ENCODE data around the gene SLC5A9.
A peak's percentile ranks its signal among the peaks of the same experiment; 100 is the strongest.

The SLC5A9 gene

DNA sequence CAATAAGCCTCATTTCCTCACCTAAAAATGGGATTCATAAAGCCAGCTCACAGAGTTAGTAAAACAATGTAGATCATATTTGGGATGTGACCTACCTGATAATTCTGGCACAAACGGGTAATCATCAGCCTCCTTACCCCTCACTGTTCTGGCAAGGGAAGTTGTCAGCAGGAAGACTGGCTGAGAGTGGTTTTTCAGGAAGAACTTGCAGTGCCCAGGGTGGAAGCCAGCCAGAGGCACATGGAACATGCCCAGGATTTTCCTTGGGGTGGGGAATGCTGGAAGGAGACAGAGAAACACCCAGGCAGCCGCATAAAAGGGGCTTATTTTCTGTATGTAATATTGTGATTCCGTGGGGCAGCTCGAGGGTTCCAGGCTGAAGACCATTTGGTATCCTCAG is 7.7 kb upstream of the SLC5A9 start:
- peak overlapping the region; percentile 62 for H3K27ac ChIP-seq
- no peak for TF ChIP-seq ZFX (IDR thresholded peaks at IDR 0.05)
- TF ChIP-seq, protein P1, sequence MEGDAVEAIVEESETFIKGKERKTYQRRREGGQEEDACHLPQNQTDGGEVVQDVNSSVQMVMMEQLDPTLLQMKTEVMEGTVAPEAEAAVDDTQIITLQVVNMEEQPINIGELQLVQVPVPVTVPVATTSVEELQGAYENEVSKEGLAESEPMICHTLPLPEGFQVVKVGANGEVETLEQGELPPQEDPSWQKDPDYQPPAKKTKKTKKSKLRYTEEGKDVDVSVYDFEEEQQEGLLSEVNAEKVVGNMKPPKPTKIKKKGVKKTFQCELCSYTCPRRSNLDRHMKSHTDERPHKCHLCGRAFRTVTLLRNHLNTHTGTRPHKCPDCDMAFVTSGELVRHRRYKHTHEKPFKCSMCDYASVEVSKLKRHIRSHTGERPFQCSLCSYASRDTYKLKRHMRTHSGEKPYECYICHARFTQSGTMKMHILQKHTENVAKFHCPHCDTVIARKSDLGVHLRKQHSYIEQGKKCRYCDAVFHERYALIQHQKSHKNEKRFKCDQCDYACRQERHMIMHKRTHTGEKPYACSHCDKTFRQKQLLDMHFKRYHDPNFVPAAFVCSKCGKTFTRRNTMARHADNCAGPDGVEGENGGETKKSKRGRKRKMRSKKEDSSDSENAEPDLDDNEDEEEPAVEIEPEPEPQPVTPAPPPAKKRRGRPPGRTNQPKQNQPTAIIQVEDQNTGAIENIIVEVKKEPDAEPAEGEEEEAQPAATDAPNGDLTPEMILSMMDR (conservative IDR thresholded peaks at IDR 0.05), result no peak

DNA sequence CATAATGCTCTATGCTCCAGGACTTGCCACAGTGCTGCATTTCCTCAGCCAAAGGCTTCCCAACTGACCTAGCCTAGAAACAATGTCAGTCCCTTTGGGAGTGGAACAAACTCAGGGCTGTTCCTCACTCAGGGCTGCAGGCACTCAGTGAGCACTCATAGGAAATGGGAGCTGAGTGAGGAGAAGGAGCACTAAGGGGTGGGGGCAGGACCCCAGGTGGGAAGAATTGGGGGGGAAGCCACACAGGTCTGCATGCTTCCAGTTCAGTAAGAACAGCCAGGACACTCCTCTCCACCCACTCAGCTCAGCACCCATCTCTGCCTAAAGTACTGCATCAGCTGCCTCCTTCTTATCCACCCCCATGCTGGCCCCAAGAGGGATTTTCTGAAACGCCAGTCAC is 7.3 kb upstream of the SLC5A9 start:
- TF ChIP-seq, protein P1 (conservative IDR thresholded peaks at IDR 0.05), result no peak
- TF ChIP-seq ZFX (IDR thresholded peaks at IDR 0.05), result no peak
- H3K27ac ChIP-seq, result peak overlapping the region; percentile 62

DNA sequence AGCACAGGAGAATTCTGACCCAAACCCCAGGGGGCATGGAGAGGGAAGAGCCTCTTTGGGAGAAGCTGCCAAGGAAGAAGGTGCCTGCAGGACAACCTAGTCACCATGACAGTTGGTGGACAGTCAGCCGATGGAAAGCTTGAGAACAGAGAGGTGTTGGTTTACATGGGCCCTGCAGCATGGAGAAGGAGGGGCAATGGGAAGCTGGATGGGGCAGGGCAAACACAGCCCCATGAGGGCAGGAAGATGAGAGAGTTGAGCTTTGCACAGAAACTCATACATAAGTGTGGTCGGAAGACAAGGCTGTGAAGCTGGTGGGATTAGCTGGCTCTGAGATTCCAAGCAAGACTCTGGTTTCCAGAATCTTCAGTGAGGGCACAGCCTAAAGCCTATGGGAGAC is 6.6 kb upstream of the SLC5A9 start:
- peak overlapping the region; percentile 62 for H3K27ac ChIP-seq
- TF ChIP-seq, protein P1 (conservative IDR thresholded peaks at IDR 0.05), result no peak
- TF ChIP-seq ZFX (IDR thresholded peaks at IDR 0.05), result no peak

DNA sequence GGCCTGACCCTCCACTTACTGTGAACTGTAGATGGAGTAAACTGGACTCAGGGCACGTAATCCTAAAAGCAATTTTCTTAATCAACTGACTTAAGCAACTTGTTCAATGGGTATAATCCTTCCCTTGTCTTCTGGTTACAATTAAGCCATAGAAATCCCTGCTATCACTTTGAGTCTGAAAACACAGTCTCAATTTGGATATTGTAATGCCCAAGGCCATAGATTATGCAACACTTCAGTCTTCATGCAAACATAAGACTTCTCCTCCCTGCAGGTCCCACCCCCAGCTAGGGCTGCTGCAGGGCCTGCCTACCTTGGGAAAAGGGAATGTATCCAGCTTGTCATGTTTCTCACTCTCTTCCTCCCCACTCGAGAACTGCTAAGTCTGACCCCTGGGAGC is 6.2 kb upstream of the SLC5A9 start:
- H3K27ac ChIP-seq, result no peak overlapping the region

DNA sequence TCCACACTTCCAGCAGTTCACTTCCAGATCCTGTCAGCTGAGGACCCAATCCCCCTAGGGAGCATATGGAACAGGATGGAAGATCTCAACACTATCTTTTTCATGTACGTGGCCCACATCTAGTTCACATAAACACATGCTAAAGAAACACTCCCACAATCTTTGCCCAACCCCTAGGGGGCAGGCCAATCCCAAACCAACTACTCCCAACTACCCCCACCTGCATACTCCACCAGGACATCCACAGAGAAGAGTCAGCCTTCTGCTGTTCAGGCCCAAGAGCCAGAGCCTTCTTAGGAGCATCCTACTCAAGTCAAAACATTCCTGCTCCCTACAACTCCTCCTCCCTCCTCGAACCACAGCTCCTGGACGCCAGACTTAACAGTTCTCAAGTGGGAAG is 5.6 kb upstream of the SLC5A9 start:
- H3K27ac ChIP-seq, result no peak overlapping the region
- TF ChIP-seq, protein P1 (conservative IDR thresholded peaks at IDR 0.05), result no peak
- TF ChIP-seq ZFX (IDR thresholded peaks at IDR 0.05), result no peak

More for the DNA sequence above, 6.2 kb upstream of the SLC5A9 start:
- no peak for TF ChIP-seq ZFX (IDR thresholded peaks at IDR 0.05)
- TF ChIP-seq, protein P1 (conservative IDR thresholded peaks at IDR 0.05), result no peak

DNA sequence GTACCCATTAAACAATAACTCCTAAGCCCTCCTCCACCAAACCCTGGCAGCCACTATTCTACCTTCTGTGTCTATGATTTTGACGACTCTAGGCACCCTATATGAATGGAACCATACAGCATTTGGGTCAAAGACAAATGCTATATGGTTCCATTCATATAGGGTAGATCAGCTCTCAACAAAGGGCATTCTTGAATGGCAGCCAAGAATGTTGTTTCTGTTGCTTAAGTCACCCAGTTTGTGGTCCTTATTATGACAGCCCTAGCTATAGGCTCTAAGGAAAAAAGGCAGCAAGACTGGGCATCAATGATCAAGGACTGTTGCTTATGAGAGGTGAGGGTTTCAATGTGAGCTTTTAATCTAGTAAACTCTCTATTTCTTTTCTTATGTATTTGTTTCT is 4.7 kb upstream of the SLC5A9 start:
- no peak overlapping the region for H3K27ac ChIP-seq
- TF ChIP-seq ZFX (IDR thresholded peaks at IDR 0.05), result no peak
- TF ChIP-seq, protein P1 (conservative IDR thresholded peaks at IDR 0.05), result no peak

DNA sequence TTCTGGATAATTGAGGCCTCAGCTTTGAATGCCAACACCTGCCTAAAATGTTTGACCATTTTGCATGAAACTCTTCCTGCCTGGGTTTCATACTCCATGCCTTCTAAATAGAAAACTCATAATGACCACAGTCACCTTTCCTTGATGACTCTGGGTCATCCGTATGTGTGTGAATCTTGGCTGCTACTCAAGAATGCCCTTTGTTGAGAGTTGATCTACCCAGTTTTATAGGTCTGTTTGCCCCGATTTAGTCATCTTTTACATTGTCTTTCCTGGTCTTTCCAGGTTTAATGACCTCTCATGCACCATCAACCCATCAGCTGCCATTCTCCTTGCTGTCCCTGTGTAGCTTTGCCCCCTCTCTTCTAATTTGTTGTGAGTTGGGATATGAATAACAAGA is 2.7 kb upstream of the SLC5A9 start:
- TF ChIP-seq, protein P1 (conservative IDR thresholded peaks at IDR 0.05), result no peak
- TF ChIP-seq ZFX (IDR thresholded peaks at IDR 0.05), result no peak
- H3K27ac ChIP-seq, result no peak overlapping the region
